GM18517 (cell line): ENCODE data around the gene ERMP1.

Experiments used
- ATAC-seq: cut with Tn5 transposase; IDR thresholded peaks from one replicate; pipeline ENCODE4 v1.9.1; 2021; ENCODE audit warnings: mild to moderate bottlenecking, moderate library complexity; ENCODE audit not compliant: unreplicated experiment

Gene ERMP1

GRCh38 chr9:5857928-5858327, 25.0 kb upstream of the ERMP1 start:
- no peak for ATAC-seq

GRCh38 chr9:5854063-5854790, 21.3 kb upstream of the ERMP1 start:
- no peak for ATAC-seq

- ATAC-seq = no peak
These were observed 20.7 kb upstream of the ERMP1 start for GRCh38 chr9:5853617-5854016.

- ATAC-seq = no peak
These were observed 20.1 kb upstream of the ERMP1 start for GRCh38 chr9:5852987-5853386.

- ATAC-seq = peak; percentile 94
These were observed 18.5 kb upstream of the ERMP1 start for GRCh38 chr9:5851445-5851844.

- ATAC-seq = no peak
These were observed 17.8 kb upstream of the ERMP1 start for GRCh38 chr9:5850724-5851122.

- no peak for ATAC-seq
These were observed 15.5 kb upstream of the ERMP1 start for GRCh38 chr9:5848372-5848882.

GRCh38 chr9:5846501-5846921, 13.6 kb upstream of the ERMP1 start:
- no peak for ATAC-seq

GRCh38 chr9:5846096-5846495, 13.2 kb upstream of the ERMP1 start:
- no peak for ATAC-seq

GRCh38 chr9:5845157-5845531, 12.2 kb upstream of the ERMP1 start:
- no peak for ATAC-seq

- ATAC-seq = no peak
These were observed 11.0 kb upstream of the ERMP1 start for GRCh38 chr9:5843794-5844471.

- ATAC-seq = no peak
These were observed 10.2 kb upstream of the ERMP1 start for GRCh38 chr9:5842929-5843793.

- no peak for ATAC-seq
These were observed 9.1 kb upstream of the ERMP1 start for GRCh38 chr9:5841771-5842573.

- ATAC-seq = no peak
These were observed 7.9 kb upstream of the ERMP1 start for GRCh38 chr9:5840788-5841187.

GRCh38 chr9:5839572-5839902, 6.6 kb upstream of the ERMP1 start:
- no peak for ATAC-seq

GRCh38 chr9:5838884-5839571, 6.1 kb upstream of the ERMP1 start:
- no peak for ATAC-seq

GRCh38 chr9:5835808-5836207, 2.9 kb upstream of the ERMP1 start:
- no peak for ATAC-seq

- no peak for ATAC-seq
These were observed 1.3 kb upstream of the ERMP1 start for GRCh38 chr9:5834214-5834613.

GRCh38 chr9:5832071-5832537, 813 bp downstream of the ERMP1 start:
- no peak for ATAC-seq
